HEK293 (cell line): Measurements from ENCODE around the gene CX3CL1.
A peak's percentile ranks its signal among the peaks of the same experiment; 100 is the strongest.

ENCODE experiments used
- CTCF ChIA-PET: fragments of 350-600 bp; formaldehyde crosslinking; extraction: SDS; loops from one replicate; lab custom pipeline; 2021; ENCODE audit warnings: antibody characterized with exemption; lab: Yijun Ruan, JAX
- POLR2A ChIA-PET: fragments of 300-600 bp; formaldehyde crosslinking; extraction: SDS; loops from one replicate; lab custom pipeline; 2020; ENCODE audit warnings: antibody characterized with exemption, inconsistent platforms; lab: Yijun Ruan, JAX
- H3K27ac ChIP-seq: fragments of 200-500 bp; sonication (Bioruptor generic); 2 replicates; pipeline ENCODE4 v1.5.1; 2014; ENCODE audit warnings: low read depth, low read length, control low read depth, inconsistent platforms; ENCODE audit errors: extremely low read depth
- H3K36me3 ChIP-seq, 2 experiments: fragments of 200-500 bp in 1 of 2; sonication (Bioruptor generic) in 1 of 2; 1 replicate in 1 of 2; 2 replicates in 1 of 2; pipeline ENCODE4 v1.5.1; 2014 to 2017; ENCODE audit warnings: inconsistent platforms in 2 of 2, low read length in 2 of 2; ENCODE audit not compliant: control insufficient read depth in 2 of 2, insufficient read depth in 1 of 2
- H3K4me1 ChIP-seq: fragments of 200-500 bp; sonication (Bioruptor generic); 2 replicates; pipeline ENCODE4 v1.5.1; 2014; ENCODE audit warnings: mild to moderate bottlenecking, low read length, inconsistent platforms; ENCODE audit not compliant: control insufficient read depth, insufficient read depth
- H3K4me3 ChIP-seq: 2 replicates; pipeline ENCODE4 v1.5.1; 2011; ENCODE audit warnings: low read depth, mild to moderate bottlenecking, control low read depth, low read length, moderate library complexity
- H3K9me3 ChIP-seq: fragments of 200-500 bp; sonication (Bioruptor generic); 2 replicates; pipeline ENCODE4 v1.5.1; 2014; ENCODE audit warnings: low read depth, low read length, inconsistent platforms; ENCODE audit not compliant: control insufficient read depth, insufficient read depth
- EGR2 ChIP-seq: fragments of 450-650 bp; formaldehyde crosslinking; IDR thresholded peaks from 2 replicates; pipeline ENCODE4 v1.5.1; 2016; ENCODE audit warnings: low read depth, missing biosample characterization, missing genetic modification characterization
- OVOL3 ChIP-seq: fragments of 450-650 bp; formaldehyde crosslinking; IDR thresholded peaks from 2 replicates; pipeline ENCODE4 v1.5.1; 2016; ENCODE audit warnings: missing biosample characterization, missing genetic modification characterization
- REST ChIP-seq: fragments of 450-650 bp; formaldehyde crosslinking; IDR thresholded peaks from 2 replicates; pipeline ENCODE4 v1.5.1; 2016; ENCODE audit warnings: missing biosample characterization, missing genetic modification characterization
- ZFHX2 ChIP-seq: fragments of 450-650 bp; formaldehyde crosslinking; conservative IDR thresholded peaks from 2 replicates; pipeline ENCODE4 v1.5.1; 2016; ENCODE audit warnings: missing biosample characterization, missing genetic modification characterization
- ZFP37 ChIP-seq: fragments of 450-650 bp; formaldehyde crosslinking; IDR thresholded peaks from 2 replicates; pipeline ENCODE4 v1.5.1; 2016; ENCODE audit warnings: missing biosample characterization, missing genetic modification characterization
- ZNF140 ChIP-seq: fragments of 450-650 bp; formaldehyde crosslinking; IDR thresholded peaks from 2 replicates; pipeline ENCODE4 v1.5.1; 2016; ENCODE audit warnings: missing biosample characterization, missing genetic modification characterization
- ZNF16 ChIP-seq: fragments of 450-650 bp; formaldehyde crosslinking; IDR thresholded peaks from 2 replicates; pipeline ENCODE4 v1.5.1; 2016; ENCODE audit warnings: low read depth, missing biosample characterization, missing genetic modification characterization
- ZNF202 ChIP-seq: fragments of 450-650 bp; formaldehyde crosslinking; IDR thresholded peaks from 2 replicates; pipeline ENCODE4 v1.5.1; 2016; ENCODE audit warnings: missing biosample characterization, missing genetic modification characterization, borderline replicate concordance
- ZNF214 ChIP-seq: fragments of 450-650 bp; formaldehyde crosslinking; IDR thresholded peaks from 2 replicates; pipeline ENCODE4 v1.5.1; 2017; ENCODE audit warnings: missing biosample characterization, mild to moderate bottlenecking, missing genetic modification characterization, borderline replicate concordance
- ZNF335 ChIP-seq: fragments of 450-650 bp; formaldehyde crosslinking; conservative IDR thresholded peaks from 2 replicates; pipeline ENCODE4 v1.5.1; 2016; ENCODE audit warnings: missing biosample characterization, missing genetic modification characterization
- ZNF37A ChIP-seq: fragments of 450-650 bp; IDR thresholded peaks from 2 replicates; pipeline ENCODE4 v1.5.1; 2018; ENCODE audit warnings: missing biosample characterization, missing genetic modification characterization
- ZNF398 ChIP-seq: fragments of 450-650 bp; formaldehyde crosslinking; IDR thresholded peaks from 2 replicates; pipeline ENCODE4 v1.5.1; 2017; ENCODE audit warnings: missing biosample characterization, missing genetic modification characterization

CX3CL1 gene

GRCh38 chr16:57401943-57402640, 29.8 kb downstream of the CX3CL1 start:
- no peak for TF ChIP-seq ZFP37 (tag by site-specific recombination)
- no peak for TF ChIP-seq OVOL3 (tag by site-specific recombination)
- no peak for TF ChIP-seq ZNF214 (tag by site-specific recombination)
- no peak for TF ChIP-seq EGR2 (tag by site-specific recombination)
- TF ChIP-seq ZNF398 (tag by site-specific recombination): no peak
- TF ChIP-seq REST (tag by site-specific recombination): peak; percentile 73
- no peak for TF ChIP-seq ZNF202 (tag by site-specific recombination)
- TF ChIP-seq ZNF37A (tag by site-specific recombination): no peak
- ChIA-PET CTCF (interaction anchor here (0.6 to 2.0 kb wide), 6 partner anchors 11 to 102 kb away, joined by 3 to 7 read pairs (median 4); partner anchors contain the start of gene POLR2C), POLR2A (no interaction called here)

DNA sequence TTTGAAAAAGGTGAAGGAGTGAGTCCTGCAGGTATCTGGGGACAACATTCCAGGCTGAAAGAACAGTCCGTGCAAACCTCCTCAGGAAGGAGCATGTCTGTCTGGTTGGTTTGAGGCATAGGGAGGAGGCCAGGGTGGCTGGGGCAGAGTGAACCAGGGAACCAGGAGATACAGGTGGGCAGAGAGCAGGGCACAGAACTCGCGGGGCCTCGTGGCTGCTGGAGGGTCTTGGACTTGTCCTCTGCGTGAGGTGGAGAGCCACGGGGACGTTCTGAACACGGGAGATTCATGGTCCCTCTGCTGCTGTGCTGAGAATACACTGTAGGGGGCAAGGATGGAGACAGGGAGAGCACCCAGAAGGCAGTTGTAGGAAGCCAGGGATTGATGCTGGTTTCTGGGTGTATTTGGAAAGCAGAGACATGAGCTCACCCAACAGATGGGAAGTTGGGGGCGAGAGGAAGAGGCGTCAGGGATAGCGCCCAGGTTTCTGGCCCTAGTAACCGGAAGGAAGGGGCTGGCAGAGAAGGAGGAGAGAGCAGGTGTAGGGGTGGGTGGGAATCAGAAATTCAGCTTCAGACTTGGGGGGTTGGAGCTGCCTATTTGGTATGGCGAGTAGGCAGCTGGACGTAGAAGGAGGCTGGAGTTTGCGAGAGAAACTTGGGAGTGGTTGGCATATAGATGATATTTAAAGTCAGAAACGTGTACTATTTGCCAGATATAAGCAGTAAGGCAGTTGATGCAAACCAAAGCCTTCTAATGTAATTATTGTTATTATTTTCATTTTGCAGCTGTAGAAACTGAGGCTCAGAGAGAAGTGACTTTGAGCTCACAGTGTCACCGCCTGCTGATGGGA, 31.9 kb downstream of the CX3CL1 start, which contains the start of gene CCL17:
TSS of gene CCL17 (plus strand) at position 803 of the 853 bp plus-strand sequence. CDS start 9,166 bp downstream, outside the sequence.
- ChIA-PET CTCF (interaction anchor here (1.0 to 2.6 kb wide), 3 partner anchors 13 to 26 kb away, joined by 3 to 12 read pairs (median 3); no protein-coding TSS in a partner anchor), POLR2A (no interaction called here)
- no peak within 1 kb of the TSS for H3K4me3 ChIP-seq
- H3K36me3 ChIP-seq: no peaks in the 10 kb centered on the region
- no peak within 1 kb of the TSS for H3K27ac ChIP-seq
- no peaks in the 10 kb centered on the region for H3K9me3 ChIP-seq
- TF ChIP-seq ZFHX2 (tag by site-specific recombination) (peak; percentile 41; the same call in 1 of the 2 replicates), EGR2 (tag by site-specific recombination) (peak; percentile 79), ZNF140 (tag by site-specific recombination) (no peak)
- no peaks in the 10 kb centered on the region for H3K4me1 ChIP-seq

More at GRCh38 chr16:57401943-57402640, 29.8 kb downstream of the CX3CL1 start:
- Histone ChIP-seq H3K4me1 (no peaks in the 10 kb centered on the region), H3K36me3 (no peaks in the 10 kb centered on the region), H3K4me3 (no peak overlapping the region), H3K9me3 (no peaks in the 10 kb centered on the region), H3K27ac (no peak overlapping the region)

GRCh38 chr16:57405097-57405496, 32.8 kb downstream of the CX3CL1 start:
- POLR2A ChIA-PET: no interaction called here
- no peaks in the 10 kb centered on the region for H3K9me3 ChIP-seq
- TF ChIP-seq ZNF16 (tag by site-specific recombination) (peak; percentile 51; the same call in 1 of the 2 replicates), ZNF335 (tag by site-specific recombination) (no peak)
- TF ChIP-seq, all 188 proteins: peak for 1
- Histone ChIP-seq H3K4me1 (no peaks in the 10 kb centered on the region), H3K27ac (no peak overlapping the region), H3K36me3 (no peaks in the 10 kb centered on the region), H3K4me3 (no peak overlapping the region)
- CTCF ChIA-PET: interaction anchor here (1.0 to 2.6 kb wide), 3 partner anchors 12 to 25 kb away, joined by 3 to 12 read pairs (median 3); no protein-coding TSS in a partner anchor
